ENCODE results near the gene BABAM2.

The BABAM2 gene

DNA sequence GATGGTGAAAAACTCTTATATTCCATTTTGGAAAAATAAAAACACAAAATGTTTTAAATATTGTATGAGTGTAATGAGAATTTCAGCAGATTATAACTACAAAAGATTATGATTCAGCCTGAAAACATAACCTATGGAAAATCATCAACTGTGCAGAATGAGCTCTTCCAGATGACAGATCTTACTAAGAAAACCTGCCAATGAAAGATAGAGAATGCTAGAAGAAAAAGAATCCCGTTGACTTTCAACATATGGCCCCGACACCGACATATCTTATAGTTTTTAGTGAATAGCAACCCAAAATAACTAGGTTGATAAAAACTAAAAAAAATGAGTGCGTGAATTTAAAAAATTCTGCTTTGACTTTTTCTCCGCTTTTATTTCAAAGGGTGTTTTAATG, 178.0 kb downstream of the BABAM2 start:
- no peak for ATAC-seq
- no peak for DNase-seq
- Mint-ChIP-seq H3K27ac (no peak overlapping the region), H3K27me3 (no peaks in the 10 kb centered on the region), H3K4me3 (no peak overlapping the region), H3K4me1 (peaks cover 8% of the 10 kb centered on the region), H3K36me3 (ENCODE audit: low read depth) (peaks cover 2% of the 10 kb centered on the region), H3K9me3 (no peaks in the 10 kb centered on the region)

DNA sequence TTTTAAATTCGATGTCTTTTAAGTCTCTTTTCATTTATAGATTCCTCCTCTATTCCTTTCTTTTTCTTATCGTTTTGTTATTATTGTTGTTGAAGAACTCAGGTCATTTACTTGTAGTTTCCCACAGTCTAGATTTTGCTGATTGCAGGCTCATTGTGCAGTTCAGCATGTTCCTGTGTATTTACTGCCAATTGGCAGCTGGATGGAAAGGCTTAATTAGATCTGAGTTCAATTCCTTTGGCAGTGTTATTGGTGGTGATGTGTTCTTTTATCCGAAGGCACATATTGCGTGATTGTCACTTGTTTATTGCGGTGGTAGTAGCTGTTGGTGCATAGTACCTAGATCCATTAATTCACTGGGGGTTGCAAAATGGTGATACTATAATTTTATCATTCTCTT, 180.7 kb downstream of the BABAM2 start:
- Mint-ChIP-seq H3K36me3 (ENCODE audit: low read depth) (peaks cover 2% of the 10 kb centered on the region), H3K4me3 (no peak overlapping the region), H3K27me3 (no peaks in the 10 kb centered on the region), H3K9me3 (no peaks in the 10 kb centered on the region), H3K4me1 (no peaks in the 10 kb centered on the region), H3K27ac (no peak overlapping the region)
- ATAC-seq (no peak), DNase-seq (no peak)

DNA sequence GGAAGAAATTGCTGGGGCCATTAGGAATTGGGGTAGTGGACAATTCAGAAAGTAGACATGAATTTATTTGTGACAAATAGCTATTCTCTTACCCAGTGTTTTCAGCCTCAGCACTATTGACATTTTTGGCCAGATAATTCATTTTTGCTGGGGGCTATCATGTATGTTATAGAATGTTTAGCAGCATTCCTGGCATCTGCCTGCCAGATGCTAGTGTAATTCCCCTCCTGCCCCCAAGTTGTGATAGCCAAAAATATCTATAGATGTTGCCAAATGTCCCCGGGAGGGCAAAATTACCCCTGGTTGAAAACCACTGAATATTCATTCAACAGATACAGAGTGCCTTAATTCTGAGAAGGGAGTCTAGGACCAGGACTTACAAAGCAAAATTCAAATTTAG, 183.6 kb downstream of the BABAM2 start:
- H3K27ac Mint-ChIP-seq: no peak overlapping the region
- no peaks in the 10 kb centered on the region for H3K9me3 Mint-ChIP-seq
- no peak for ATAC-seq
- no peak for DNase-seq
- no peak overlapping the region for H3K4me3 Mint-ChIP-seq
- no peaks in the 10 kb centered on the region for H3K27me3 Mint-ChIP-seq
- H3K4me1 Mint-ChIP-seq: no peaks in the 10 kb centered on the region
- peaks cover 2% of the 10 kb centered on the region for H3K36me3 Mint-ChIP-seq (ENCODE audit: low read depth)

DNA sequence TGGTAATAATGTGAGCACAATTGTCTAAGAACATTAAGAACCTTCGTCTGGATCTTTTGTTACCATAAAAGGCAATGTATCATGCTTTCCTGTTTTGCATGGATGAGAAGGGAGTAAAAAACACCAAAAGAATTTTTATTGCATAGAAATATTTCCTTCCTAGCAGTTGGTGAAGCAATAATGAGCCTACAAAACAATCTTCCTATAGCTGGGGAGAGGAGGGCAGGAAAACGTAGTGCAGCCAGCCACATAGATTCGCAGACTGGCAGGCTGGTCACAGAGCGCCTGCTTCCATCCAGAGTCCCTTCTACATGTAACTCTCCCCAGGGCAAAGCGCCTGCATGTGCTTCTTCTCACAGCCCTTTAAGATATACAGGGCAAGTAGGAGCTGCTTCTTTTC, 190.4 kb downstream of the BABAM2 start:
- DNase-seq (no peak), ATAC-seq (no peak)
- Mint-ChIP-seq H3K27me3 (no peaks in the 10 kb centered on the region), H3K27ac (no peak overlapping the region), H3K4me3 (no peak overlapping the region), H3K4me1 (peaks cover 19% of the 10 kb centered on the region), H3K9me3 (no peaks in the 10 kb centered on the region), H3K36me3 (ENCODE audit: low read depth) (no peaks in the 10 kb centered on the region)

DNA sequence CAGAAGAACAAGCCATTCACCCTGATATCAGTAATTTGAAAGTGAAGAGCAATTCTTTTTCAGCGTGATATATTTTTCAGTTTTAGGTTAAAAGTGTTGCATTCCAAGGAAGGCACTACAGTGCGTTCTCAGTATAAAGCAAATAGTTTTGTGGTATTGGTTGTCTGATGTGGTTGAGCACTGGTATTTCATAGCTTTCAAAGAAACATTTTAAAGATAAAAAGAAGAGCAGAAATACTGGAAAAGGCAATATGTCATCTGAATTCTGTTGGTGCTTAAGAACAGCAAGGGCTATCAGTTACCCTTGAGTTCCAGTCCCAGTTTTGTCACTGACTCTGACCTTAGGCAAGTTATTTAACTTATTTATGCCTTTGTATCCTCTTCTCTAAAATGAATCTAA, 191.6 kb downstream of the BABAM2 start:
- H3K4me3 Mint-ChIP-seq: no peak overlapping the region
- DNase-seq (no peak), ATAC-seq (no peak)
- H3K27me3 Mint-ChIP-seq: no peaks in the 10 kb centered on the region
- no peaks in the 10 kb centered on the region for H3K36me3 Mint-ChIP-seq (ENCODE audit: low read depth)
- H3K27ac Mint-ChIP-seq: no peak overlapping the region
- no peaks in the 10 kb centered on the region for H3K9me3 Mint-ChIP-seq
- peaks cover 19% of the 10 kb centered on the region for H3K4me1 Mint-ChIP-seq

DNA sequence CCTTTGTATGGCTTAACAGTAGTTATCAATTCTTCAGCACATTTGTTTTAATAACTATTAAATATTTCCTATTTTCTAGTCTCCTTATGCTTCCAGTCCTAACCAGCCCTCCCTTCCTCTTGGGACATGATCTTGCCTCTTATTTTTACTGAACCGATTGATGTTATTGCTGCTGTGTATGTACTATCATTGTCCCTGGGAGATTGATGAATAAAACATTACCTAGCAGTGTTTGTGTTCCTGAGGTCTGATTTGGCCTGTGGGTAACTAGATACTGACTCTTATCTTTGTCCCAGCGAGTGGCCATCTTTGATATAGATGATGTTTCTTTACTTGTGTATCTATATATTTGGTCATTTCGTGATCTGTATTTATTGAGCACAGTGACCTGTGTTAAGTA, 192.9 kb downstream of the BABAM2 start:
- ATAC-seq (no peak), DNase-seq (no peak)
- peaks cover 19% of the 10 kb centered on the region for H3K4me1 Mint-ChIP-seq
- no peak overlapping the region for H3K27ac Mint-ChIP-seq
- H3K9me3 Mint-ChIP-seq: no peaks in the 10 kb centered on the region
- no peaks in the 10 kb centered on the region for H3K36me3 Mint-ChIP-seq (ENCODE audit: low read depth)
- no peaks in the 10 kb centered on the region for H3K27me3 Mint-ChIP-seq
- no peak overlapping the region for H3K4me3 Mint-ChIP-seq

DNA sequence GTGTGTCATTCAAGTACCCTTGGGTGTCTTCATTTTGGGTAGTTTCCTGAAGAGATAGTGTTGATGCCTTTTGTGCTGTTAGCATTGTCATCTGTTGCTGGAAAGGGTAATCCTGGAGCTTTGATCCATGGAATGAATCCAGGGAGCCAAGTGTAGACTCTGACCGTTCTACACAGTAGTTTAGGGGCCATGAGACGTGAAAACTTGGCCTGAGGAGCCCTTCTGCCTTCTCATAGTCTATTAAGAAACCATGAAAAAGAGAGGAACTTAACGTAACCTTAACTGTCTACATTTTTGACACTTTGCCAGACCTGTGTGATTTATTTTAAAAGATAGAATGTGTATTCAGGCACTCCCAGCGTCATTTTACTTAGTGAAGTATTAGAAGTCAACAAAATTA, 194.0 kb downstream of the BABAM2 start:
- no peaks in the 10 kb centered on the region for H3K9me3 Mint-ChIP-seq
- no peak for ATAC-seq
- H3K27me3 Mint-ChIP-seq: no peaks in the 10 kb centered on the region
- peaks cover 19% of the 10 kb centered on the region for H3K4me1 Mint-ChIP-seq
- H3K27ac Mint-ChIP-seq: no peak overlapping the region
- no peak for DNase-seq
- no peak overlapping the region for H3K4me3 Mint-ChIP-seq
- no peaks in the 10 kb centered on the region for H3K36me3 Mint-ChIP-seq (ENCODE audit: low read depth)

DNA sequence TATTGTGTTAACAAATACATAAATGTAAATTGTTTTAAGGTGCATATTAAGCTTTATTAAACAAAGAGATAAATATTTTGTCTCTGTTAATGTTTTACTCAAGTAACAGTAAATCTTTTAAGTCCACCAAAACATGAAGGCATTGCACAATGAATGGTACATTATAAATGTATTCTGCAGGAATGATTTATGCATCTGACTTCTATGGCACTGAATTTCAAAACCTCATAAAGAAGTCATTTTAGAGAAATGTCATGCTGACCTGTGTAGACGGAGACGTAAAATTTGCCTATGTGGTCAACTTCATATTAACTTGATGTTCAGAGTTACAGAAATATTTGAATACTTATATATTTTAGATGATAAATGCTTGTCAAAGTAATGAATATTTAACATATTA, 194.7 kb downstream of the BABAM2 start:
- no peaks in the 10 kb centered on the region for H3K9me3 Mint-ChIP-seq
- H3K4me3 Mint-ChIP-seq: no peak overlapping the region

DNA sequence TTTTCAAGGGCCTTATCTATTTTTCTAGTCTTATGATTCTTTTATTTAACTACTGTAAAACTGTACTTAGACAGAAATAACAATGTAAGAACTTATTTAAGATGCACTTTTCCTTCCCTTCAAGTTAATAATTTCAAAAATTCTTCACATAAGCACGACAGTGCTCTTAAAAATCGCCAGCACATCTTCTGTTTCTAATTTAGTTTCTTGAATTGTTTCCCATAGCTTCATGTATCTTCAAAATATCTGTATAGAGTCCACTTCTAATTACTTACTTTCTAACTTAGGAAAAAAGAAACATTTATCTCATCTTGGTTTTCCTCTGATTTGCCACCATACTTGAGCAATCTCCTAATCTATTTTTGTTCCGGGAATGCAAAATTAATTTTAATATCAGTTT, 196.1 kb downstream of the BABAM2 start:
- H3K27me3 Mint-ChIP-seq: no peaks in the 10 kb centered on the region
- ATAC-seq (no peak), DNase-seq (no peak)
- no peak overlapping the region for H3K4me3 Mint-ChIP-seq
- H3K9me3 Mint-ChIP-seq: no peaks in the 10 kb centered on the region
- no peak overlapping the region for H3K27ac Mint-ChIP-seq
- H3K4me1 Mint-ChIP-seq: peaks cover 6% of the 10 kb centered on the region
- H3K36me3 Mint-ChIP-seq (ENCODE audit: low read depth): no peaks in the 10 kb centered on the region

More for the DNA sequence above, 194.7 kb downstream of the BABAM2 start:
- Mint-ChIP-seq H3K4me1 (peaks cover 19% of the 10 kb centered on the region), H3K27me3 (no peaks in the 10 kb centered on the region), H3K36me3 (ENCODE audit: low read depth) (no peaks in the 10 kb centered on the region), H3K27ac (no peak overlapping the region)
- DNase-seq (no peak), ATAC-seq (no peak)

DNA sequence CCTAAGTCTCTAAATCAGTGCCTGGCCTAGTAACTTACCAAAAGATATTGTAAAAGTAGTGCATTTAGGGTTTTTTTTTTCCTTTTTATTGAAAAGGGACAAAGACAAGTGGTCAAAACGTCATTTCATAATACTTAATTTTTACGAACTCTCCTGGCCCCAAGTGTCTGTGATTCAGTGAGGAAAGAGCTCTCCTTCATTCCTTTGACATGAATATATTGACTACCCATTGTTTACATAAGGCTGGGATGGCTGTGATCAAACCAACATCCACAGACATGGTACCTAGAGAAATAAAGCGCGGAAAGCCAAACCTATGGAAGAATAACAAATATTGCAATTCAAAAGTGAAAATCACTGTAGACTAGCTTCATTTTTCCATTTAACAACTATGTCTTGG, 198.4 kb downstream of the BABAM2 start:
- no peaks in the 10 kb centered on the region for H3K36me3 Mint-ChIP-seq (ENCODE audit: low read depth)
- ATAC-seq: no peak
- no peak for DNase-seq
- H3K27me3 Mint-ChIP-seq: no peaks in the 10 kb centered on the region
- no peak overlapping the region for H3K27ac Mint-ChIP-seq
- H3K4me3 Mint-ChIP-seq: no peak overlapping the region
- no peaks in the 10 kb centered on the region for H3K9me3 Mint-ChIP-seq
- H3K4me1 Mint-ChIP-seq: no peaks in the 10 kb centered on the region

DNA sequence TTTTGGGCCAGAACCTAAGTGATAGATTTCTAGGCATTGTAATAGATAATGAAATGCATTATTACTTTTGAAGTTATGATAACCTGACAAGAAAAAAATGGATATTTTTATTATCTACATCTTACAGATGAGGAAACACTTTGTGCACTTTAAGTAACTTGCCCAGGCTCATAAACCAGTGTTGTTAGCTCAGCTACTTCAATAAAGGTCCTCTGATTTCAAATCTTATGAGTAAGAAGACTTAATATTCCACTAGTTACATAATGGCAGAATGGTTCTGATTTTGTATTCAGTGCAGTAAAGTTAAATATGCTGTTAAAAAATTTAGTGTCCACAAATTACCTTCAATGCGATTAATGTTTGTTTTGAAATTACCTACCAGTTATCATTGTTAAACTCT, 199.0 kb downstream of the BABAM2 start:
- no peak for DNase-seq
- Mint-ChIP-seq H3K4me3 (no peak overlapping the region), H3K27me3 (no peaks in the 10 kb centered on the region), H3K27ac (no peak overlapping the region), H3K36me3 (ENCODE audit: low read depth) (no peaks in the 10 kb centered on the region), H3K4me1 (no peaks in the 10 kb centered on the region), H3K9me3 (no peaks in the 10 kb centered on the region)
- ATAC-seq: no peak

DNA sequence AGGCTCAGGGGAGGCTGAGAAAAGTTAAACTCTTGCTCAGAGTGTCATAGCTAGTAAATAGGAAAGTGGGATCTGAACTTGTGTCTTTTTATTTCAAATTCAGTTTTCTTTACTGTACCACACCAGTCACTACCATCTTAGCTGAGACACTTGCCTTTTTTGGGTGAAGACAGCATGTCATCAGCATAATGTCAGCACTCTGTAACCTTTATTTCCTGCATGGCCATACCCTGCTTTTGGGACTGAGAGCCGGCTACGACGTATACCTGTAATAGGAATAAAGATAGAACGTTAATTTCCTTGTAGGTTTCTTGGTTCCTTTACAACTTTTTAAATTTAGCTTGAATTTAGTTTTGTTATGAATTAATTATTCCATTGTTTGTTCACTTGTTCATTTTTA, 202.8 kb downstream of the BABAM2 start:
- Mint-ChIP-seq H3K4me1 (no peaks in the 10 kb centered on the region), H3K27me3 (no peaks in the 10 kb centered on the region), H3K9me3 (no peaks in the 10 kb centered on the region), H3K4me3 (no peak overlapping the region), H3K36me3 (ENCODE audit: low read depth) (no peaks in the 10 kb centered on the region), H3K27ac (no peak overlapping the region)
- no peak for DNase-seq
- no peak for ATAC-seq

DNA sequence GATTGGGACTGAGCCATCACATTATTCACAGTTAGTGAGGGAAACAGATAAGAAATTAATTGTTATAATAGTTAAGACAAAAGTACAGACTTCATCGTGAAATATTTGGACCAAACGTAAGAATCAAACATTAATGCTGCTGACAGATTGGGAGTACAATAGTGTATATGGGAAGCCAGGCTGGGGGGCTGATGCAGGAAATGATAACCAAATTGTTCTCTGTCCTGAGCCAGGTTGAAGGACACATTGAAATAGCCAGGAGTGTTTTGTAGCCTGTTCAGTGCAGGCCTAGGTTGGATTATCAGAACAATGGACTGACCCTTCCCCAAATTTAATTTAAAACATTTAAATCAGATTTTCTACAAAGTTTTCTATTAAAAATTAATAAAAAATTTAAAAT, 203.2 kb downstream of the BABAM2 start:
- Mint-ChIP-seq H3K27me3 (no peaks in the 10 kb centered on the region), H3K4me3 (no peak overlapping the region), H3K4me1 (no peaks in the 10 kb centered on the region), H3K27ac (no peak overlapping the region), H3K36me3 (ENCODE audit: low read depth) (no peaks in the 10 kb centered on the region), H3K9me3 (no peaks in the 10 kb centered on the region)
- no peak for ATAC-seq
- DNase-seq: no peak

DNA sequence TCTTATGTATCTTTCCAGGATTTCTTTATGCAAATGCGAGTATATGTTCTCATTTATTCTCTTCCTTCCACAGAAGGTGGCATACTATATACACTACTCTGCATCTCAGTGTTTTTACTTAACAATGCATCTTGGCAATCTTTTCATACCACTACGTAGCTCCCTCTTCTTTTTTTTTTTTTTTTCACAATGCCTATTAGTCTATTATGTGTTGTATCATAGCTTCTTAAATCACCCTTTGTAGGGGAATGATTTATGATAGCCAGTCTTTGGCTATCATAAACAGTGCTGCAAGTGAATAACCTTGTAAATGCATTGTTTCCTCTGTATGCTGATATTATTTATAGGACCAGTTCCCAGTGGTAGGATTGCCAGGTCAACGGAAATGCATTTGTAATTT, 204.2 kb downstream of the BABAM2 start:
- Mint-ChIP-seq H3K27ac (no peak overlapping the region), H3K36me3 (ENCODE audit: low read depth) (no peaks in the 10 kb centered on the region), H3K27me3 (no peaks in the 10 kb centered on the region), H3K9me3 (no peaks in the 10 kb centered on the region), H3K4me3 (no peak overlapping the region), H3K4me1 (no peaks in the 10 kb centered on the region)
- DNase-seq: no peak
- ATAC-seq: no peak

DNA sequence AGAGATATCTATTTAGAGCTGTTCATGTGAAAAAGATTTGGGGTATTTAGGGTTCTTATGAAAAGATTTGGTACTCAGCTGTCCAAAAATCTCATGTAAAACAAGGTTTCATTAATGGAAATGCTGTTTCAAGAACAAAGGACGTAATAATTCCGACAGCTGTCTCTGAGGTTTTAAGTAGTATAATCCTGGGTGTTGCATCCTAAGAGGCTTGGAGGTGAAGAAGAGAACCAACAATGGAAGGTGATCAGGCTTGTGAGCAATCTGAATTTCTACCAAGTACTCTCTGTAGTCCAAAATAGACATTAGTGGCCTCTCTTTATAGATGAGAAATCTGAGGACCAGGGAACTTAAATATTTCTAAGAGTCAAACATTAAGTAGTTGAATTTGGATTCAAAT, 205.1 kb downstream of the BABAM2 start:
- ATAC-seq (no peak), DNase-seq (no peak)
- no peaks in the 10 kb centered on the region for H3K4me1 Mint-ChIP-seq
- no peaks in the 10 kb centered on the region for H3K27me3 Mint-ChIP-seq
- H3K36me3 Mint-ChIP-seq (ENCODE audit: low read depth): peaks cover 3% of the 10 kb centered on the region
- H3K27ac Mint-ChIP-seq: no peak overlapping the region
- H3K9me3 Mint-ChIP-seq: peaks cover 3% of the 10 kb centered on the region
- no peak overlapping the region for H3K4me3 Mint-ChIP-seq

DNA sequence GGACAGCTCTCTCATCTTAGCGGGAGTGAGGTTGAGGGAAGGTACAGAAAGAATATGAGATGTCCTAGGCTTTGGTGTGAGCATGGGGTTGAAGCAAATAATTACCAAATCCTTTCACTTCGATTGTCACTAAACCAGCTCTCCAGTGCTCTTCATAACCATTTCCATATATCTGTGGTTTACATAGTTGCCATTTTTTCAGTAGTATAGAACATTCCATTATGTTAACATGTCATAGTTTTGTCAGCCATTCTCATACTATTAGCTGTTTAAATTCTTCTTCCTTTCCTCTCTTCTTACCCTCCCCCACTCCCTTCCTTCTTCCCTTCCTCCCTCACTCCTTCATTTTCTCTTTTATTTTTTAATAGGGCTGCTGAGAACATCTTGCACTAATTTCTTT, 205.9 kb downstream of the BABAM2 start:
- H3K4me1 Mint-ChIP-seq: no peaks in the 10 kb centered on the region
- DNase-seq (no peak), ATAC-seq (no peak)
- peaks cover 4% of the 10 kb centered on the region for H3K36me3 Mint-ChIP-seq (ENCODE audit: low read depth)
- no peak overlapping the region for H3K4me3 Mint-ChIP-seq
- H3K27me3 Mint-ChIP-seq: no peaks in the 10 kb centered on the region
- H3K9me3 Mint-ChIP-seq: peaks cover 4% of the 10 kb centered on the region
- no peak overlapping the region for H3K27ac Mint-ChIP-seq
